ENCODE data around the gene COX6A1. TPM values are rescaled to one million over a fixed set of nuclear protein-coding genes. Genes with fewer than 3 reads are reported as not detected.

The COX6A1 gene
- total and polyA plus RNA-seq, 2 of the 13 experiments (the other 11 are each of a cell fraction or from before 2014, with no cell fraction given): 542 to 673 TPM

DNA sequence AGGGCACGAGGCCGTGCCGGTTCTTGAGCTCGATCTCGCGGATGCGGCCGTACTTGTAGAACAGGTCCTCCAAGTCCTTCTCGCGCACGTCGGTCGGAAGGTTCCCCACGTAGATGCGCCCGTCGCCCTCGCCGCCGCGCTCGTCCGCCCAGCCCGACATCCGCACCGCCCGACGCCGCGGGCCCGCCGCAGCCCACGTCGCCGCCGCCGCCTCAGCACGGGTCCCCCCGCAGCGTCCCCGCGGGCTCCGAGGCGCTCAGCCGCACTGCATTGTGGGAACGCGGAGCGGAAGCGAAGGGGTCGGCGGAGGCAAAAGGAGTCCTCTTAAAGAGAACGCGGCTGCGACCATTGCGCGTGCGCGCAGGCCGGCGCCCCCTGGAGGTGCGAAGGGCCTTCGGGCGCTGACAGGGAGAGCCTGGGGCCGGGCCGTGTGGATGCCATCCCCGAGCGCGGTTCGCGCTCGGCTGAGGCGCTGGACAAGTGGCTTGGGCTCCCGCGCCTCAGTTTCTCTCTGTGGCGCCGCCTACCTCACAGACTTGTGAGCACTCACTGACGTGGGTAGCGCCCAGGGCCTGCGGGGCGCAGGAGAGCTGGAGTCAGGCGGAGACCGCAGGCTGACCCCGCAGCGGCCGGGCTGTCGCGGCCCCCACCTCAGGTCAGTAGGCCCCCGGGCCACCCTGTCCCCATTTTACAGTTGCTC lies 31.7 kb downstream of the COX6A1 start, which contains the start of gene SRSF9 (continued):
- TF ChIP-seq, protein P1, sequence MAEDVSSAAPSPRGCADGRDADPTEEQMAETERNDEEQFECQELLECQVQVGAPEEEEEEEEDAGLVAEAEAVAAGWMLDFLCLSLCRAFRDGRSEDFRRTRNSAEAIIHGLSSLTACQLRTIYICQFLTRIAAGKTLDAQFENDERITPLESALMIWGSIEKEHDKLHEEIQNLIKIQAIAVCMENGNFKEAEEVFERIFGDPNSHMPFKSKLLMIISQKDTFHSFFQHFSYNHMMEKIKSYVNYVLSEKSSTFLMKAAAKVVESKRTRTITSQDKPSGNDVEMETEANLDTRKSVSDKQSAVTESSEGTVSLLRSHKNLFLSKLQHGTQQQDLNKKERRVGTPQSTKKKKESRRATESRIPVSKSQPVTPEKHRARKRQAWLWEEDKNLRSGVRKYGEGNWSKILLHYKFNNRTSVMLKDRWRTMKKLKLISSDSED (CRISPR knock-in tag; IDR thresholded peaks at IDR 0.05): no peak
- TF ChIP-seq ZC3H4 (CRISPR knock-in tag; IDR thresholded peaks at IDR 0.05; ENCODE audit: borderline replicate concordance) (no peak), ZNF850 (CRISPR knock-in tag; conservative IDR thresholded peaks at IDR 0.05) (no peak), SMYD3 (CRISPR knock-in tag; IDR thresholded peaks at IDR 0.05) (0 out of 2 replicates have a peak, but pooled peaks have one; percentile 77), FOXA3 (CRISPR knock-in tag; IDR thresholded peaks at IDR 0.05) (peak; percentile 54), HMGA1 (CRISPR knock-in tag; conservative IDR thresholded peaks at IDR 0.05) (no peak), POGZ (CRISPR knock-in tag; IDR thresholded peaks at IDR 0.05) (peak; percentile 76), ELF3 (CRISPR knock-in tag; IDR thresholded peaks at IDR 0.05) (peak; percentile 62), KLF9 (CRISPR knock-in tag; IDR thresholded peaks at IDR 0.05; ENCODE audit: low read depth) (no peak), IKZF1 (IDR thresholded peaks at IDR 0.05) (no peak), ZC3H13 (CRISPR knock-in tag; IDR thresholded peaks at IDR 0.05) (no peak; the same call in 1 of the 2 replicates), MZF1 (CRISPR knock-in tag; IDR thresholded peaks at IDR 0.05; ENCODE audit: borderline replicate concordance) (no peak), BRCA1 (CRISPR knock-in tag; IDR thresholded peaks at IDR 0.05) (no peak), FOSL1 (CRISPR knock-in tag; IDR thresholded peaks at IDR 0.05; ENCODE audit: borderline replicate concordance) (no peak), ZNF235 (CRISPR knock-in tag; IDR thresholded peaks at IDR 0.05; ENCODE audit: borderline replicate concordance) (no peak), SMARCE1 (IDR thresholded peaks at IDR 0.05; ENCODE audit: borderline replicate concordance) (no peak), PHF20 (CRISPR knock-in tag; IDR thresholded peaks at IDR 0.05) (peak; percentile 62; the same call in 1 of the 2 replicates)
- TF ChIP-seq, protein P2, sequence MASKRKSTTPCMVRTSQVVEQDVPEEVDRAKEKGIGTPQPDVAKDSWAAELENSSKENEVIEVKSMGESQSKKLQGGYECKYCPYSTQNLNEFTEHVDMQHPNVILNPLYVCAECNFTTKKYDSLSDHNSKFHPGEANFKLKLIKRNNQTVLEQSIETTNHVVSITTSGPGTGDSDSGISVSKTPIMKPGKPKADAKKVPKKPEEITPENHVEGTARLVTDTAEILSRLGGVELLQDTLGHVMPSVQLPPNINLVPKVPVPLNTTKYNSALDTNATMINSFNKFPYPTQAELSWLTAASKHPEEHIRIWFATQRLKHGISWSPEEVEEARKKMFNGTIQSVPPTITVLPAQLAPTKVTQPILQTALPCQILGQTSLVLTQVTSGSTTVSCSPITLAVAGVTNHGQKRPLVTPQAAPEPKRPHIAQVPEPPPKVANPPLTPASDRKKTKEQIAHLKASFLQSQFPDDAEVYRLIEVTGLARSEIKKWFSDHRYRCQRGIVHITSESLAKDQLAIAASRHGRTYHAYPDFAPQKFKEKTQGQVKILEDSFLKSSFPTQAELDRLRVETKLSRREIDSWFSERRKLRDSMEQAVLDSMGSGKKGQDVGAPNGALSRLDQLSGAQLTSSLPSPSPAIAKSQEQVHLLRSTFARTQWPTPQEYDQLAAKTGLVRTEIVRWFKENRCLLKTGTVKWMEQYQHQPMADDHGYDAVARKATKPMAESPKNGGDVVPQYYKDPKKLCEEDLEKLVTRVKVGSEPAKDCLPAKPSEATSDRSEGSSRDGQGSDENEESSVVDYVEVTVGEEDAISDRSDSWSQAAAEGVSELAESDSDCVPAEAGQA (IDR thresholded peaks at IDR 0.05; ENCODE audit: low read depth): no peak
- TF ChIP-seq, protein P2 (CRISPR knock-in tag; IDR thresholded peaks at IDR 0.05; ENCODE audit: borderline replicate concordance): no peak
- TF ChIP-seq, protein P3, sequence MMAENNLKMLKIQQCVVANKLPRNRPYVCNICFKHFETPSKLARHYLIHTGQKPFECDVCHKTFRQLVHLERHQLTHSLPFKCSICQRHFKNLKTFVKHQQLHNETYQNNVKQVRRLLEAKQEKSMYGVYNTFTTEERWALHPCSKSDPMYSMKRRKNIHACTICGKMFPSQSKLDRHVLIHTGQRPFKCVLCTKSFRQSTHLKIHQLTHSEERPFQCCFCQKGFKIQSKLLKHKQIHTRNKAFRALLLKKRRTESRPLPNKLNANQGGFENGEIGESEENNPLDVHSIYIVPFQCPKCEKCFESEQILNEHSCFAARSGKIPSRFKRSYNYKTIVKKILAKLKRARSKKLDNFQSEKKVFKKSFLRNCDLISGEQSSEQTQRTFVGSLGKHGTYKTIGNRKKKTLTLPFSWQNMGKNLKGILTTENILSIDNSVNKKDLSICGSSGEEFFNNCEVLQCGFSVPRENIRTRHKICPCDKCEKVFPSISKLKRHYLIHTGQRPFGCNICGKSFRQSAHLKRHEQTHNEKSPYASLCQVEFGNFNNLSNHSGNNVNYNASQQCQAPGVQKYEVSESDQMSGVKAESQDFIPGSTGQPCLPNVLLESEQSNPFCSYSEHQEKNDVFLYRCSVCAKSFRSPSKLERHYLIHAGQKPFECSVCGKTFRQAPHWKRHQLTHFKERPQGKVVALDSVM (CRISPR knock-in tag; IDR thresholded peaks at IDR 0.05): no peak; the same call in 1 of the 2 replicates
- TF ChIP-seq, protein P4, sequence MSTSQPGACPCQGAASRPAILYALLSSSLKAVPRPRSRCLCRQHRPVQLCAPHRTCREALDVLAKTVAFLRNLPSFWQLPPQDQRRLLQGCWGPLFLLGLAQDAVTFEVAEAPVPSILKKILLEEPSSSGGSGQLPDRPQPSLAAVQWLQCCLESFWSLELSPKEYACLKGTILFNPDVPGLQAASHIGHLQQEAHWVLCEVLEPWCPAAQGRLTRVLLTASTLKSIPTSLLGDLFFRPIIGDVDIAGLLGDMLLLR (CRISPR knock-in tag; IDR thresholded peaks at IDR 0.05): 0 out of 2 replicates have a peak, but pooled peaks have one; percentile 70

All from HepG2 (cell line).